Common myeloid progenitor, CD34-positive (primary cell): ENCODE data around the gene HHAT.

Source experiments
- CTCF ChIA-PET: fragments of 350-600 bp; sonication (Branson Sonifier 250); formaldehyde crosslinking; loops from one replicate; lab custom pipeline; 2021; ENCODE audit warnings: antibody characterized with exemption; lab: Charles Lee
- POLR2A ChIA-PET: fragments of 350-600 bp; sonication (Branson Sonifier 250); formaldehyde crosslinking; loops from one replicate; lab custom pipeline; 2021; ENCODE audit warnings: antibody characterized with exemption; lab: Charles Lee
- DNase-seq, 3 donors: peaks; one replicate each; pipeline versions ENCODE4 v3.0.0 to v3.0.0-alpha.2; 2013
- H3K27ac ChIP-seq, 2 experiments: 1 replicate in 1 of 2; 2 replicates in 1 of 2; pipeline ENCODE4 v1.7.0; 2013; ENCODE audit warnings: inconsistent platforms in 2 of 2, low read length in 2 of 2, mild to moderate bottlenecking in 2 of 2, low read depth in 1 of 2, moderate library complexity in 1 of 2; ENCODE audit not compliant: severe bottlenecking in 2 of 2, insufficient read depth in 1 of 2, poor library complexity in 1 of 2
- H3K27me3 ChIP-seq, 5 experiments: replicated peaks in 2 of 5; 1 replicate in 3 of 5; 2 replicates in 2 of 5; pipeline versions ENCODE4 v1.6.1 to v1.7.0; 2013; ENCODE audit warnings: low read length in 4 of 5, mild to moderate bottlenecking in 2 of 5, moderate library complexity in 2 of 5, inconsistent platforms in 1 of 5; ENCODE audit not compliant: insufficient read depth in 5 of 5, control insufficient read depth in 4 of 5
- H3K36me3 ChIP-seq, 4 experiments: 1 replicate in 2 of 4; 2 replicates in 2 of 4; pipeline versions ENCODE4 v1.6.1 to v1.7.0; 2013; ENCODE audit warnings: low read length in 3 of 4, control low read depth in 1 of 4, mild to moderate bottlenecking in 1 of 4; ENCODE audit not compliant: control insufficient read depth in 4 of 4, insufficient read depth in 4 of 4
- H3K4me1 ChIP-seq, 4 experiments: 1 replicate in 3 of 4; 2 replicates in 1 of 4; pipeline versions ENCODE4 v1.6.1 to v1.7.1; 2013; ENCODE audit warnings: low read length in 3 of 4, mild to moderate bottlenecking in 3 of 4, control low read depth in 1 of 4, inconsistent platforms in 1 of 4, moderate library complexity in 1 of 4; ENCODE audit not compliant: control insufficient read depth in 4 of 4, insufficient read depth in 4 of 4; ENCODE audit errors: control extremely low read depth in 1 of 4
- H3K4me3 ChIP-seq, 7 experiments: 1 replicate in 4 of 7; 2 replicates in 3 of 7; pipeline versions ENCODE4 v1.5.1 to v1.7.0; 2013; ENCODE audit warnings: mild to moderate bottlenecking in 7 of 7, low read length in 6 of 7, moderate library complexity in 6 of 7, inconsistent platforms in 2 of 7, low read depth in 2 of 7, control low read depth in 1 of 7; ENCODE audit not compliant: insufficient read depth in 4 of 7, control insufficient read depth in 1 of 7; ENCODE audit errors: extremely low read depth in 1 of 7
- H3K9me3 ChIP-seq, 5 experiments: 1 replicate in 4 of 5; 2 replicates in 1 of 5; pipeline versions ENCODE4 v1.6.1 to v1.7.1; 2013; ENCODE audit warnings: low read length in 4 of 5, mild to moderate bottlenecking in 2 of 5, inconsistent platforms in 1 of 5, low read depth in 1 of 5, moderate library complexity in 1 of 5; ENCODE audit not compliant: control insufficient read depth in 4 of 5, insufficient read depth in 2 of 5; ENCODE audit errors: control extremely low read depth in 1 of 5
- WGBS: methylation state at CpG from one replicate; pipeline ENCODE4 v1.1.5; 2013; ENCODE audit not compliant: insufficient coverage; 5-methylcytosine and 5-hydroxymethylcytosine counted together

The HHAT gene

DNA sequence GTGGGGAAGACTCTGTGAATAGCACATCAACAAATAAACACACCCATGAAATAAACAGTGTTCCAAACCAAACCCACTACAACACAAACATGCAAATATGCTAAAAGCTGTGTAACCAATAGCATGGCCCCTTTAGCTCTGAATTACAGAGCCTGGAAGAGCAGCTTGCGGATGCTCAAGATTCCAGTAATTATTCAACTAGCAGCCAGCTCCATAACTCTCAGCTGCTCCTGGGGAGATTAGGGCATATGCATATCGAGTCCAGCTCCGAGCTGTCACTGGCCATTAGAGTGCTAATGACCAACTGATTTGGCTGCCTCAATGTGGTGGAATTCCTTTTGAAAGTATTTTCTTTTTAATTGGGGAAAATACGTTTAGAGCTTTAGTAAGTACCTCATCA, 207.1 kb downstream of the HHAT start:
- WGBS, result no CpG with 5 or more reads among the region's 4 CpGs
- DNase-seq, result no peak
- POLR2A ChIA-PET, result no interaction called here
- Histone ChIP-seq H3K36me3 (no peaks in the 10 kb centered on the region), H3K4me3 (no peak overlapping the region), H3K4me1 (no peaks in the 10 kb centered on the region), H3K27ac (no peak overlapping the region), H3K27me3 (no peaks in the 10 kb centered on the region), H3K9me3 (no peaks in the 10 kb centered on the region)
- CTCF ChIA-PET, result interaction anchor here (2.0 kb wide), 1 partner anchor 32 kb away, joined by 4 read pairs; no protein-coding TSS in a partner anchor

DNA sequence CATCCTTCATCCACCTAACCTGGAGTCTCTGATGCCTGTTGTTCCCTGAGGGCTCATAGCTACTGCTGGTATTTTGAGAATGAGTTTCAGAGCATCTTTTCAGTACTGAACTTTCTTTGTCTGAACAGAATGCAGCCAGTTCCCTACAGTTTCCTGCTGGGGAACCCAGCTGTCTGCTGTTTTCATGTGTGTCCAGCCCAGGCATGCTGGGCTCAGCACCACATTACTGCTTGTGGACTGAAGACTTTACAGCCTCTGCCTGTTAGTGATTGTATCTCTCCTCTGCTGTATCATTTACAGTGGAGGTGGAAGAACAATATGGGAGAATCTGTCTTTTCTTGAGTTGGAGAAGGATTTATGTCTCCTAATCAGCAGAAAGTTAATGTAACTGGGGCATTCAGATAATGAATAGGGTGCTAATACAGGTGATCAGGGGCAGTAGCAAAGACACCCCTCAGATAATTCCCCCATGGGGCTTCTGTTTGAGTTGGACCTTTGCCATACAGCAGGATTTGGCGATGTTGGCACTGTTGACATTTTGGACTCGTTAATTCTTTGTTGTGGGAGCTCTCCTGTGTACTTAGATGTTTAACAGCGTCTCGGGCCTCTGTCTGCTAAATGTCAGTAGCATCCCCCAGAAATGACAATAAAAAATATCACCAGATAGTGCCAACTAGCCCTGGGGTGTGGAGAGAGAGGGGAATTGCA, 207.7 kb downstream of the HHAT start:
- no peak for DNase-seq
- no peak overlapping the region for H3K4me3 ChIP-seq
- ChIA-PET POLR2A (no interaction called here), CTCF (interaction anchor here (2.0 kb wide), 1 partner anchor 32 kb away, joined by 4 read pairs; no protein-coding TSS in a partner anchor)
- no peaks in the 10 kb centered on the region for H3K9me3 ChIP-seq
- H3K4me1 ChIP-seq, result no peaks in the 10 kb centered on the region
- no peaks in the 10 kb centered on the region for H3K27me3 ChIP-seq
- H3K27ac ChIP-seq, result no peak overlapping the region
- WGBS, result 90% methylated on average over 2 of the region's 4 CpGs
- H3K36me3 ChIP-seq, result no peaks in the 10 kb centered on the region

- no peaks in the 10 kb centered on the region for H3K27me3 ChIP-seq
- ChIA-PET CTCF (interaction anchor here (0.6 kb wide), 1 partner anchor 13 kb away, joined by 3 read pairs; no protein-coding TSS in a partner anchor), POLR2A (no interaction called here)
- H3K4me1 ChIP-seq, result no peaks in the 10 kb centered on the region
- DNase-seq, result no peak
- no peaks in the 10 kb centered on the region for H3K9me3 ChIP-seq
- H3K36me3 ChIP-seq, result no peaks in the 10 kb centered on the region
- H3K4me3 ChIP-seq, result no peak overlapping the region
- no CpG with 5 or more reads among the region's 3 CpGs for WGBS
- H3K27ac ChIP-seq, result no peak overlapping the region
Measured at GRCh38 chr1:210540288-210540687, 211.6 kb downstream of the HHAT start.

- no peaks in the 10 kb centered on the region for H3K4me1 ChIP-seq
- ChIA-PET POLR2A (interaction anchor here (0.6 kb wide), 1 partner anchor 1453 kb away, joined by 5 read pairs; no protein-coding TSS in a partner anchor), CTCF (interaction anchor here (1.2 kb wide), 1 partner anchor 10 kb away, joined by 3 read pairs; no protein-coding TSS in a partner anchor)
- WGBS, result 75% methylated on average over 2 of the region's 6 CpGs
- H3K27ac ChIP-seq, result no peak overlapping the region
- DNase-seq, result no peak
- no peaks in the 10 kb centered on the region for H3K9me3 ChIP-seq
- H3K4me3 ChIP-seq, result no peak overlapping the region
- H3K27me3 ChIP-seq, result no peaks in the 10 kb centered on the region
- H3K36me3 ChIP-seq, result no peaks in the 10 kb centered on the region
Measured at GRCh38 chr1:210541680-210542358, 213.1 kb downstream of the HHAT start.

DNA sequence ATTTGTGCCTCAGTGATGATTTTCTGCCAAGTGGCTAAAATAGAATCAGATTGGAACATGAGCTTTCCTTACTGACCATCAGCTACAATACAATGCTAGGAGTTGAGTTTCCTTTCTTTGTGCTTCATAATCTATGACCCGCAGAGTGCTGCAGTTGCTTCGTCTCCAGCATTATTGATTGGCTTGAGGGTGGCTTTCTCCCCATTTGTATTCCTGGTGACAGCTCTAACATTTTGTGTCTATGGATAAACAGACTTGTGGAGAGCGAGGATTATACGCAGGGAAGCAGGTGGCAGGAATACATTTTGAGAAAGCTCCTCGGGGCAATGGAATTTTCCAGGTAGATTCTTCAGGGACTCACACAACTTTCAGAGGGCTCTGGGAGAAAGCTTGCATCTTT, 223.2 kb downstream of the HHAT start:
- 98% methylated on average over 5 of the region's 5 CpGs for WGBS
- Histone ChIP-seq H3K4me1 (no peaks in the 10 kb centered on the region), H3K4me3 (no peak overlapping the region), H3K27me3 (no peaks in the 10 kb centered on the region), H3K9me3 (no peaks in the 10 kb centered on the region), H3K27ac (no peak overlapping the region), H3K36me3 (no peaks in the 10 kb centered on the region)
- CTCF ChIA-PET, result interaction anchor here (1.3 to 2.2 kb wide), 5 partner anchors 9 to 582 kb away, joined by 3 to 5 read pairs (median 3); partner anchors contain the start of gene KCNH1
- POLR2A ChIA-PET, result no interaction called here
- no peak for DNase-seq

GRCh38 chr1:210553711-210554110, 225.0 kb downstream of the HHAT start:
- 80% methylated on average over 5 of the region's 5 CpGs for WGBS

GRCh38 chr1:210554382-210554781, 225.7 kb downstream of the HHAT start:
- WGBS, result 98% methylated on average over 4 of the region's 5 CpGs
- POLR2A ChIA-PET, result no interaction called here
- H3K27ac ChIP-seq, result no peak overlapping the region

More at GRCh38 chr1:210553711-210554110, 225.0 kb downstream of the HHAT start:
- POLR2A ChIA-PET, result no interaction called here
- peaks cover 0 to 6% (median 3%) of the 10 kb centered on the region in 4 experiments for H3K4me1 ChIP-seq
- no peaks in the 10 kb centered on the region for H3K9me3 ChIP-seq
- H3K27me3 ChIP-seq, result no peaks in the 10 kb centered on the region
- CTCF ChIA-PET, result interaction anchor here (2.2 kb wide), 1 partner anchor 11 kb away, joined by 5 read pairs; no protein-coding TSS in a partner anchor
- H3K4me3 ChIP-seq, result no peak overlapping the region
- H3K27ac ChIP-seq, result no peak overlapping the region
- no peak for DNase-seq
- H3K36me3 ChIP-seq, result no peaks in the 10 kb centered on the region

More at GRCh38 chr1:210554382-210554781, 225.7 kb downstream of the HHAT start:
- Histone ChIP-seq H3K4me1 (peaks cover 0 to 8% (median 4%) of the 10 kb centered on the region in 4 experiments), H3K36me3 (no peaks in the 10 kb centered on the region), H3K4me3 (no peak overlapping the region), H3K9me3 (no peaks in the 10 kb centered on the region), H3K27me3 (no peaks in the 10 kb centered on the region)
- DNase-seq, result no peak
- CTCF ChIA-PET, result no interaction called here
